Esophagus squamous epithelium (tissue), 4 donors: ENCODE data around the gene ZDHHC14.

Experiments used
- CTCF ChIP-seq, 6 experiments: fragments of 450-650 bp in 4 of 6; fragments of 200-600 bp in 2 of 6; sonication (generic) in 2 of 6; IDR thresholded peaks; one replicate each; pipeline ENCODE4 v1.5.1; 2016 to 2019; ENCODE audit warnings: antibody characterized with exemption in 6 of 6, mild to moderate bottlenecking in 4 of 6, moderate library complexity in 4 of 6
- POLR2A ChIP-seq, 4 donors: fragments of 450-650 bp; IDR thresholded peaks; one replicate each; pipeline ENCODE4 v1.6.1; 2017; ENCODE audit warnings: antibody characterized with exemption in 4 of 4, mild to moderate bottlenecking in 4 of 4, moderate library complexity in 3 of 4

GRCh38 chr6:157724960-157725741 is 344.2 kb downstream of the ZDHHC14 start:
- TF ChIP-seq POLR2A (IDR thresholded peaks at IDR 0.05) (no peak), CTCF (IDR thresholded peaks at IDR 0.05) (no peak)
